SK-MEL-5 (cell line): ENCODE measurements around the gene ARID4B. TPM values are rescaled to one million over a fixed set of nuclear protein-coding genes. Genes with fewer than 3 reads are reported as not detected.
A peak's percentile ranks its signal among the peaks of the same experiment; 100 is the strongest.
"Not testable (repeated sequence)": the region's sequence is repeated elsewhere in the genome, so short reads cannot be mapped to it uniquely, and the experiment has no call there.

Source experiments
- DNase-seq: peaks from one replicate; pipeline ENCODE4 v3.0.0-alpha.2; 2016; ENCODE audit warnings: low read depth, low spot score
- in situ Hi-C: cut with HindIII; loops from 2 replicates; pipeline ENCODE4 v1.10.0; 2016; ENCODE audit warnings: low sequenced_read_pairs, high pct_unique_total_duplicates, low pct_unique_long_range_greater_than_20kb
- total RNA-seq: library from RNA; depleted of rRNA; stranded (reverse); fragments of >200 nt; shearing (Covaris generic); gene quantifications from 2 replicates; pipeline ENCODE4 v1.2.3, GENCODE V29; 2014

ARID4B gene
- total RNA-seq, 1 experiment from 2014 or later: 13.8 TPM

- DNase-seq: no peak
- in situ Hi-C loops: no loop called here
Measured at GRCh38 chr1:235261243-235261642, 66.7 kb downstream of the ARID4B start.

GRCh38 chr1:235259133-235259778 is 68.7 kb downstream of the ARID4B start:
- in situ Hi-C loops: no loop called here
- DNase-seq: no peak

- DNase-seq, in situ Hi-C loops: not testable (repeated sequence)
Measured at GRCh38 chr1:235258068-235258467, 69.9 kb downstream of the ARID4B start.

- no peak for DNase-seq
- in situ Hi-C loops: no loop called here
Measured at GRCh38 chr1:235254721-235255120, 73.3 kb downstream of the ARID4B start.

GRCh38 chr1:235253219-235253962 is 74.6 kb downstream of the ARID4B start:
- in situ Hi-C loops: no loop called here
- peak; percentile 86 for DNase-seq

GRCh38 chr1:235250430-235250829 is 77.5 kb downstream of the ARID4B start:
- DNase-seq: no peak
- in situ Hi-C loops: no loop called here

- no peak for DNase-seq
- in situ Hi-C loops: no loop called here
Measured at GRCh38 chr1:235246022-235246948, 81.7 kb downstream of the ARID4B start.

- in situ Hi-C loops: no loop called here
- DNase-seq: no peak
Measured at GRCh38 chr1:235244974-235245592, 82.9 kb downstream of the ARID4B start.

- in situ Hi-C loops: no loop called here
- DNase-seq: no peak
Measured at GRCh38 chr1:235240960-235241359, 87.0 kb downstream of the ARID4B start.

GRCh38 chr1:235239851-235240250 is 88.1 kb downstream of the ARID4B start:
- in situ Hi-C loops: no loop called here
- no peak for DNase-seq

GRCh38 chr1:235238558-235238957 is 89.4 kb downstream of the ARID4B start:
- no peak for DNase-seq
- in situ Hi-C loops: no loop called here

GRCh38 chr1:235236128-235236527 is 91.9 kb downstream of the ARID4B start:
- in situ Hi-C loops: no loop called here
- no peak for DNase-seq

GRCh38 chr1:235229868-235230267 is 98.1 kb downstream of the ARID4B start:
- DNase-seq: no peak
- in situ Hi-C loops: no loop called here

- in situ Hi-C loops: no loop called here
Measured at GRCh38 chr1:235227414-235227813, 100.6 kb downstream of the ARID4B start.

GRCh38 chr1:235226933-235227332 is 101.0 kb downstream of the ARID4B start:
- in situ Hi-C loops: no loop called here

More at GRCh38 chr1:235227414-235227813, 100.6 kb downstream of the ARID4B start:
- no peak for DNase-seq

GRCh38 chr1:235225299-235225698 is 102.7 kb downstream of the ARID4B start:
- no peak for DNase-seq
- in situ Hi-C loops: no loop called here

More at GRCh38 chr1:235226933-235227332, 101.0 kb downstream of the ARID4B start:
- no peak for DNase-seq

- no peak for DNase-seq
- in situ Hi-C loops: no loop called here
Measured at GRCh38 chr1:235221653-235222375, 106.2 kb downstream of the ARID4B start.
